HCT116 (cell line): ENCODE results near the gene RAD17. TPM values are rescaled to one million over a fixed set of nuclear protein-coding genes. Genes with fewer than 3 reads are reported as not detected.

Experiments used
- ATAC-seq: fragments of 200-7000 bp; cut with Tn5 transposase; 2 replicates; pipeline ENCODE4 v1.9.1; 2020; ENCODE audit warnings: mild to moderate bottlenecking, moderate library complexity
- BruUV-seq: library from RNA; stranded (reverse); fragments of 400-500 nt; replicated peaks from 2 replicates; lab custom pipeline; 2021; lab: Mats Ljungman, UMichigan
- CTCF ChIA-PET: fragments of 300-600 bp; sonication (Branson Sonifier 250); formaldehyde crosslinking; loops from one replicate; lab custom pipeline; 2021; ENCODE audit warnings: antibody characterized with exemption; lab: Charles Lee
- POLR2A ChIA-PET: fragments of 300-600, 350-600 bp; sonication (Branson Sonifier 250); formaldehyde crosslinking; loops from one replicate; lab custom pipeline; 2021; ENCODE audit warnings: antibody characterized with exemption; lab: Charles Lee
- RAD21 ChIA-PET, 2 experiments: fragments of 300-600 bp; sonication (Branson Sonifier 250); formaldehyde crosslinking; loops; one replicate each; lab custom pipeline; 2023; ENCODE audit warnings: low total read pairs in 2 of 2; ENCODE audit not compliant: uncharacterized antibody in 2 of 2, unreplicated experiment in 2 of 2, low non-redundant PET in 1 of 2; lab: Charles Lee
- DNase-seq: peaks from one replicate; pipeline ENCODE4 v3.0.0-alpha.2; 2010; ENCODE audit warnings: low read depth, low spot score
- H2AFZ ChIP-seq: fragments of 200-600 bp; shearing (Covaris generic), sonication (generic); 2 replicates; pipeline ENCODE4 v1.6.1; 2017; ENCODE audit warnings: low read depth, mixed run types, mixed read lengths, antibody characterized with exemption, low read length; ENCODE audit not compliant: poor library complexity, severe bottlenecking
- H3K27ac ChIP-seq: 2 replicates; pipeline ENCODE4 v1.5.1; 2012; ENCODE audit warnings: low read depth, low read length
- H3K27me3 ChIP-seq: fragments of 200-600 bp; sonication (generic); 2 replicates; pipeline ENCODE4 v1.6.1; 2016; ENCODE audit warnings: mixed run types, low read length, mixed read lengths; ENCODE audit not compliant: insufficient read depth
- H3K36me3 ChIP-seq, 2 experiments: fragments of 200-500 bp in 1 of 2; fragments of 200-600 bp in 1 of 2; sonication (Bioruptor generic) in 1 of 2; sonication (generic) in 1 of 2; 2 replicates each; pipeline versions ENCODE4 v1.5.1 to v1.6.1; 2014 to 2016; ENCODE audit warnings: low read length in 2 of 2, inconsistent platforms in 1 of 2, mixed read lengths in 1 of 2, mixed run types in 1 of 2; ENCODE audit not compliant: insufficient read depth in 2 of 2, control insufficient read depth in 1 of 2
- H3K4me1 ChIP-seq, 2 experiments: fragments of 200-600 bp in 1 of 2; sonication (generic) in 1 of 2; 2 replicates each; pipeline versions ENCODE4 v1.5.1 to v1.6.1; 2012 to 2017; ENCODE audit warnings: low read length in 2 of 2, inconsistent platforms in 1 of 2, mild to moderate bottlenecking in 1 of 2, mixed read lengths in 1 of 2, mixed run types in 1 of 2, moderate library complexity in 1 of 2; ENCODE audit not compliant: insufficient read depth in 2 of 2, control insufficient read depth in 1 of 2
- H3K4me2 ChIP-seq: fragments of 200-600 bp; sonication (generic); 2 replicates; pipeline ENCODE4 v1.6.1; 2017; ENCODE audit warnings: mixed run types, low read length, mixed read lengths
- H3K4me3 ChIP-seq, 2 experiments: fragments of 200-600 bp in 1 of 2; sonication (generic) in 1 of 2; replicated peaks in 1 of 2; 2 replicates each; pipeline ENCODE4 v1.5.1; 2011 to 2016; ENCODE audit warnings: low read length in 2 of 2, control low read depth in 1 of 2, low read depth in 1 of 2, mild to moderate bottlenecking in 1 of 2, mixed read lengths in 1 of 2, mixed run types in 1 of 2
- H3K79me2 ChIP-seq: fragments of 200-600 bp; sonication (generic); 2 replicates; pipeline ENCODE4 v1.6.1; 2017; ENCODE audit warnings: mild to moderate bottlenecking, mixed run types, low read length, moderate library complexity, mixed read lengths; ENCODE audit not compliant: insufficient read depth
- H3K9ac ChIP-seq: fragments of 200-600 bp; sonication (generic); 2 replicates; pipeline ENCODE4 v1.6.1; 2016; ENCODE audit warnings: low read length, mixed read lengths
- H3K9me2 ChIP-seq: fragments of 200-600 bp; sonication (generic), shearing (Covaris generic); 2 replicates; pipeline ENCODE4 v1.6.1; 2017; ENCODE audit warnings: mixed run types, mild to moderate bottlenecking, moderate library complexity; ENCODE audit not compliant: insufficient read depth
- H3K9me3 ChIP-seq, 2 experiments: fragments of 200-500 bp in 1 of 2; fragments of 200-600 bp in 1 of 2; sonication (Bioruptor generic) in 1 of 2; sonication (generic) in 1 of 2; 2 replicates each; pipeline ENCODE4 v1.6.1; 2014 to 2017; ENCODE audit warnings: low read length in 2 of 2, mixed read lengths in 2 of 2, inconsistent platforms in 1 of 2, low read depth in 1 of 2, mild to moderate bottlenecking in 1 of 2, mixed run types in 1 of 2, moderate library complexity in 1 of 2; ENCODE audit not compliant: control insufficient read depth in 1 of 2, insufficient read depth in 1 of 2
- H4K20me1 ChIP-seq: fragments of 200-600 bp; sonication (generic), shearing (Covaris generic); 2 replicates; pipeline ENCODE4 v1.6.1; 2017; ENCODE audit warnings: mixed run types, mild to moderate bottlenecking, moderate library complexity; ENCODE audit not compliant: insufficient read depth
- CEBPB ChIP-seq: IDR thresholded peaks from 2 replicates; pipeline ENCODE4 v1.6.1; 2012; ENCODE audit warnings: low read depth
- EZH2phosphoT487 ChIP-seq: fragments of 200-600 bp; IDR thresholded peaks from 2 replicates; pipeline ENCODE4 v1.6.1; 2018; ENCODE audit warnings: antibody characterized with exemption, borderline replicate concordance
- FOSL1 ChIP-seq: IDR thresholded peaks from 2 replicates; pipeline ENCODE4 v1.6.1; 2012; ENCODE audit warnings: low read depth
- JUND ChIP-seq: IDR thresholded peaks from 2 replicates; pipeline ENCODE4 v1.6.1; 2012
- SIN3A ChIP-seq: IDR thresholded peaks from 2 replicates; pipeline ENCODE4 v1.6.1; 2012; ENCODE audit warnings: low read depth
- SRF ChIP-seq: IDR thresholded peaks from 2 replicates; pipeline ENCODE4 v1.6.1; 2012; ENCODE audit warnings: low read depth
- YY1 ChIP-seq: IDR thresholded peaks from 2 replicates; pipeline ENCODE4 v1.6.1; 2011; ENCODE audit warnings: low read length, low read depth, moderate library complexity, mild to moderate bottlenecking; ENCODE audit not compliant: insufficient replicate concordance; ENCODE audit errors: extremely low read depth
- ZFX ChIP-seq: fragments of 450-650 bp; IDR thresholded peaks from 2 replicates; pipeline ENCODE4 v1.6.1; 2017
- intact Hi-C: fragments of 100-400 bp; cut with micrococcal nuclease; formaldehyde crosslinking; loops from 2 replicates; pipeline ENCODE4 v1.10.0; 2022
- total RNA-seq: library from RNA; stranded (reverse); gene quantifications from one replicate; pipeline ENCODE4 v1.2.1, GENCODE V29; 2021; ENCODE audit not compliant: unreplicated experiment
- TF ChIP-seq, protein P1 (sequence below): IDR thresholded peaks from 2 replicates; pipeline ENCODE4 v1.6.1; 2011; ENCODE audit warnings: mild to moderate bottlenecking, low read length, moderate library complexity; ENCODE audit not compliant: insufficient replicate concordance; ENCODE audit errors: extremely low read depth
- TF ChIP-seq, protein P2 (sequence below): IDR thresholded peaks from 2 replicates; pipeline ENCODE4 v1.6.1; 2012; ENCODE audit warnings: low read depth

RAD17 gene
- total RNA-seq, 1 experiment from 2014 or later = 29.0 TPM

DNA sequence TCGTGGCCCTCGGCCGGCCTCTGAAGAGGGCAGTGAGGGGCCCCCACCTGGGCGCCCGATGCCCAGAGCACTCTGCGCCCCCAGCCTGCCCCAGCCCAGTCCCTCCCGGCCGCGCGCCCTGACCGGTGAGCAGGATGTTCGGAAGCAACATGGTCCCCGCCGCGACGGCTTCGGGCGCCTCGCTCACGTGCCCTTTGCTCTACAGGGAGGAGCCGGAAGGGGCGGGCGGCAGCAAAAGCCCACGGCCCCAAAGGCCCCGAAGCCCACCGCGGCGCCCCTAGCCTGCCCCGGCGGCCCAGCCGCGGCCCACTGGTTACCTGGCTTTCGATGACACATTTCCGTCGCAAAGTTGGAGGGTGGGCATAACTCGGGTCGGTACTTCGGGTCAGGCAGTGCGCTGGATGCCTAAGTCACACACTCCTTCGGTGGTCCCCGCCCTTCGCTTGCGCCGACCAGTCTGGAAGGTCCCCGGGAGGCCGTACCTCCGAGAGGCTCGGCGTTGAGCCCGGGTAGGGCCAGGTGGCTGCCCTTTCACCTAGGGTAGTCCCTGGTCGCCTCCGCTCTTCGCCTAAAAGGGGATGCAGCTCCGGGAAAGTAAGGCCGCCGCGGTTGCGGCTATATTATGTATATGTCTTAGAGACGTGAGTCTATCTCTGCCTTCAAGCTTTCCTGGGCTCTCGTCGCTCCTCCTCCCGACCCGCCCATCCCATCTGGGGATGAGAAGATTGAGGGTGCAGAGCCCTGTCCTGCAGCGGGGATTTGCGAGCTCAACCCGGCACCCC is at the start of gene RAD17, which contains the start of the genes AK6 and TAF9 (continued):
- TF ChIP-seq SRF (peak; percentile 53; the same call in 1 of the 2 replicates), FOSL1 (no peak), JUND (peak; percentile 18; the same call in 1 of the 2 replicates), YY1 (peak; percentile 79), ZFX (peak; percentile 56), CEBPB (no peak), EZH2phosphoT487 (no peak), SIN3A (peak; percentile 84)

DNA sequence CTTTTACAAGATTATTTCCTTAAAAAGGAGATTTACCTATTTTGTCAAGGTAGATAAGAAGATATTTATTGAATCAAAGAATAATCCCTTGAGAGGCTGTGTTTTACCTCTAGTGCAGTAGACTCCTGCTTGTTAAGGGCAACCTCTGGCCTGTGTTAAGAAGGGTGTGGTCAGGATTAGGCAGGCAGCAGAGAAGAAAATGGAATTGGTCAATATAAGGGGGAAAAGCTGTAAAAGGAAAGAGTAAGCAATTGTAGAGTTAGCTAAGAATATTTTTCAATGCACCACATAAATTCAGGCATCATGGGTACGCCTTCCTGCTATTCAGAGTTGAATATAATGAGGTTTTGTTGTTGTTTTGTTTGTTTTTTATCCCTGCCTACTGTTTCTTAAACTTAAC is 43.3 kb upstream of the RAD17 start:
- Histone ChIP-seq H3K4me3 (no peak overlapping the region), H3K4me2 (no peak overlapping the region), H3K36me3 (no peaks in the 10 kb centered on the region), H3K79me2 (no peaks in the 10 kb centered on the region; the same call in 1 of the 2 replicates), H3K9ac (no peak overlapping the region), H3K27me3 (no peaks in the 10 kb centered on the region), H3K4me1 (peaks cover under 1 to 17% of the 10 kb centered on the region in 2 experiments; a peak in 3 of 4 replicates), H2AFZ (no peak overlapping the region), H4K20me1 (no peaks in the 10 kb centered on the region), H3K9me2 (no peaks in the 10 kb centered on the region), H3K27ac (no peak overlapping the region), H3K9me3 (no peaks in the 10 kb centered on the region)
- ChIA-PET RAD21 (no interaction called here), POLR2A (no interaction called here), CTCF (no interaction called here)
- DNase-seq (no peak), ATAC-seq (no peak)
- intact Hi-C loops = no loop called here
- no peak for TF ChIP-seq EZH2phosphoT487
- TF ChIP-seq, protein P1, sequence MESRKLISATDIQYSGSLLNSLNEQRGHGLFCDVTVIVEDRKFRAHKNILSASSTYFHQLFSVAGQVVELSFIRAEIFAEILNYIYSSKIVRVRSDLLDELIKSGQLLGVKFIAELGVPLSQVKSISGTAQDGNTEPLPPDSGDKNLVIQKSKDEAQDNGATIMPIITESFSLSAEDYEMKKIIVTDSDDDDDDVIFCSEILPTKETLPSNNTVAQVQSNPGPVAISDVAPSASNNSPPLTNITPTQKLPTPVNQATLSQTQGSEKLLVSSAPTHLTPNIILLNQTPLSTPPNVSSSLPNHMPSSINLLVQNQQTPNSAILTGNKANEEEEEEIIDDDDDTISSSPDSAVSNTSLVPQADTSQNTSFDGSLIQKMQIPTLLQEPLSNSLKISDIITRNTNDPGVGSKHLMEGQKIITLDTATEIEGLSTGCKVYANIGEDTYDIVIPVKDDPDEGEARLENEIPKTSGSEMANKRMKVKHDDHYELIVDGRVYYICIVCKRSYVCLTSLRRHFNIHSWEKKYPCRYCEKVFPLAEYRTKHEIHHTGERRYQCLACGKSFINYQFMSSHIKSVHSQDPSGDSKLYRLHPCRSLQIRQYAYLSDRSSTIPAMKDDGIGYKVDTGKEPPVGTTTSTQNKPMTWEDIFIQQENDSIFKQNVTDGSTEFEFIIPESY = no peak
- no peak for TF ChIP-seq JUND
- no peak for TF ChIP-seq FOSL1
- no peak for TF ChIP-seq CEBPB
- TF ChIP-seq, protein P2, sequence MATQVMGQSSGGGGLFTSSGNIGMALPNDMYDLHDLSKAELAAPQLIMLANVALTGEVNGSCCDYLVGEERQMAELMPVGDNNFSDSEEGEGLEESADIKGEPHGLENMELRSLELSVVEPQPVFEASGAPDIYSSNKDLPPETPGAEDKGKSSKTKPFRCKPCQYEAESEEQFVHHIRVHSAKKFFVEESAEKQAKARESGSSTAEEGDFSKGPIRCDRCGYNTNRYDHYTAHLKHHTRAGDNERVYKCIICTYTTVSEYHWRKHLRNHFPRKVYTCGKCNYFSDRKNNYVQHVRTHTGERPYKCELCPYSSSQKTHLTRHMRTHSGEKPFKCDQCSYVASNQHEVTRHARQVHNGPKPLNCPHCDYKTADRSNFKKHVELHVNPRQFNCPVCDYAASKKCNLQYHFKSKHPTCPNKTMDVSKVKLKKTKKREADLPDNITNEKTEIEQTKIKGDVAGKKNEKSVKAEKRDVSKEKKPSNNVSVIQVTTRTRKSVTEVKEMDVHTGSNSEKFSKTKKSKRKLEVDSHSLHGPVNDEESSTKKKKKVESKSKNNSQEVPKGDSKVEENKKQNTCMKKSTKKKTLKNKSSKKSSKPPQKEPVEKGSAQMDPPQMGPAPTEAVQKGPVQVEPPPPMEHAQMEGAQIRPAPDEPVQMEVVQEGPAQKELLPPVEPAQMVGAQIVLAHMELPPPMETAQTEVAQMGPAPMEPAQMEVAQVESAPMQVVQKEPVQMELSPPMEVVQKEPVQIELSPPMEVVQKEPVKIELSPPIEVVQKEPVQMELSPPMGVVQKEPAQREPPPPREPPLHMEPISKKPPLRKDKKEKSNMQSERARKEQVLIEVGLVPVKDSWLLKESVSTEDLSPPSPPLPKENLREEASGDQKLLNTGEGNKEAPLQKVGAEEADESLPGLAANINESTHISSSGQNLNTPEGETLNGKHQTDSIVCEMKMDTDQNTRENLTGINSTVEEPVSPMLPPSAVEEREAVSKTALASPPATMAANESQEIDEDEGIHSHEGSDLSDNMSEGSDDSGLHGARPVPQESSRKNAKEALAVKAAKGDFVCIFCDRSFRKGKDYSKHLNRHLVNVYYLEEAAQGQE = no peak
- no TSS peak for BruUV-seq
